Thoracic aorta (tissue), 2 donors: Measurements from ENCODE around the gene IQSEC1. TPM values are rescaled to one million over a fixed set of nuclear protein-coding genes. Genes with fewer than 3 reads are reported as not detected.

Experiments used
- ATAC-seq: fragments of 150-250 bp; one replicate; pipeline ENCODE4 v1.8.0; 2017; ENCODE audit warnings: low read depth; ENCODE audit not compliant: insufficient number of reproducible peaks, low FRiP score
- DNase-seq: peaks from one replicate; pipeline ENCODE4 v3.0.0-alpha.2; 2020; ENCODE audit warnings: low spot score
- H3K27ac ChIP-seq, 2 donors: fragments of 200-600 bp; sonication (generic); 1 replicate in 1 of 2; 2 replicates in 1 of 2; pipeline ENCODE4 v1.5.1; 2016; ENCODE audit warnings: mild to moderate bottlenecking in 2 of 2, moderate library complexity in 2 of 2
- H3K27me3 ChIP-seq: fragments of 200-600 bp; sonication (generic); replicated peaks from 2 replicates; pipeline ENCODE4 v1.6.0; 2016; ENCODE audit warnings: mild to moderate bottlenecking; ENCODE audit not compliant: insufficient read depth
- H3K36me3 ChIP-seq: fragments of 200-600 bp; sonication (generic); one replicate; pipeline ENCODE4 v1.5.1; 2016
- H3K4me1 ChIP-seq, 2 donors: fragments of 200-600 bp; sonication (generic); 1 replicate in 1 of 2; 2 replicates in 1 of 2; pipeline versions ENCODE4 v1.5.1 to v1.6.0; 2016; ENCODE audit warnings: low read depth in 2 of 2, mild to moderate bottlenecking in 1 of 2; ENCODE audit not compliant: control insufficient read depth in 1 of 2
- H3K4me3 ChIP-seq: fragments of 200-600 bp; sonication (generic); 2 replicates; pipeline ENCODE4 v1.5.1; 2016; ENCODE audit warnings: mild to moderate bottlenecking
- H3K9me3 ChIP-seq: fragments of 200-600 bp; sonication (generic); 2 replicates; pipeline ENCODE4 v1.5.1; 2016
- total RNA-seq, 2 donors: library from RNA; depleted of rRNA; stranded (reverse); fragments of >200 nt; gene quantifications; one replicate each; pipeline versions ENCODE4 v1.1.0 to v1.2.3, GENCODE V29; 2016
- TF ChIP-seq, protein P1 (sequence below): fragments of 200-600 bp; sonication (generic); IDR thresholded peaks from one replicate; pipeline ENCODE4 v1.5.1; 2019; ENCODE audit warnings: antibody characterized with exemption

The IQSEC1 gene
- total RNA-seq, 2 donors from 2014 or later: 93.6 to 121 TPM

DNA sequence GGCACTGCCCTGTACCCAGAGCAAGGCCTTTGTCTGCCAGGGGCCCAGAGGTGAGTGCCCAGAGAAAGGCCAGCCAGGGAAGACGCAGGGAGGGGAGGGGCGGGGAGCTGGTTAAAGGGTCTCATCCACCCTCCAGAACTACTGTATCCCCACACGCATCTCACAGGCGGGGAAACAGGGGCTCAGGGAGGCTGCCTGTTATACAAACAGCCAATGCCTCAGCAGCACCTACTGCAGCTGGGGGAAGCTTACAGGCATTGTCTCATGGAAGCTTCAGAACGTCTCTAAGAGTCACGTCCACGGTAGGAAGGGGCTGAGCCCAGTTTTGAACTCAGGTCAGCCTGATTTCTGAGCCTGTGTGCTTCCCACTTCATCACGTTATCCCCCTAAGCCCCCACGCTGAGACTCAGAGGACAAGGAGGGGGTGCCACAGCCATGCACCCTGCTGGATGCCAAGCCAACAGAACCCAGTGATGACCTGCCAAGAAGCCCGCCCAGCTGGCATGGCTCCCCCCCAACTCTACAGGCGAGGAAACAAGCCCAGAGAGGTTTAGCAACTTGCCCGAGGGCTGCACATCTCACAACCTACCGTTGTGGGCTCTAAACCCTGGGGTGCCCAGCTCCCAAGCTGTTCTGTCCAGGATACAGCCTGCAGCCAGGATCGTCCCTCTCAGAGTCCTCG lies 54.5 kb downstream of the IQSEC1 start:
- Histone ChIP-seq H3K4me1 (peaks cover 50 to 75% of the 10 kb centered on the region in 2 donors), H3K4me3 (peak overlapping the region; percentile 70), H3K36me3 (no peaks in the 10 kb centered on the region), H3K27ac (peak overlapping the region; percentile 11 to 46), H3K9me3 (no peaks in the 10 kb centered on the region), H3K27me3 (no peaks in the 10 kb centered on the region)
- DNase-seq (no peak), ATAC-seq (no peak)
- TF ChIP-seq, protein P1, sequence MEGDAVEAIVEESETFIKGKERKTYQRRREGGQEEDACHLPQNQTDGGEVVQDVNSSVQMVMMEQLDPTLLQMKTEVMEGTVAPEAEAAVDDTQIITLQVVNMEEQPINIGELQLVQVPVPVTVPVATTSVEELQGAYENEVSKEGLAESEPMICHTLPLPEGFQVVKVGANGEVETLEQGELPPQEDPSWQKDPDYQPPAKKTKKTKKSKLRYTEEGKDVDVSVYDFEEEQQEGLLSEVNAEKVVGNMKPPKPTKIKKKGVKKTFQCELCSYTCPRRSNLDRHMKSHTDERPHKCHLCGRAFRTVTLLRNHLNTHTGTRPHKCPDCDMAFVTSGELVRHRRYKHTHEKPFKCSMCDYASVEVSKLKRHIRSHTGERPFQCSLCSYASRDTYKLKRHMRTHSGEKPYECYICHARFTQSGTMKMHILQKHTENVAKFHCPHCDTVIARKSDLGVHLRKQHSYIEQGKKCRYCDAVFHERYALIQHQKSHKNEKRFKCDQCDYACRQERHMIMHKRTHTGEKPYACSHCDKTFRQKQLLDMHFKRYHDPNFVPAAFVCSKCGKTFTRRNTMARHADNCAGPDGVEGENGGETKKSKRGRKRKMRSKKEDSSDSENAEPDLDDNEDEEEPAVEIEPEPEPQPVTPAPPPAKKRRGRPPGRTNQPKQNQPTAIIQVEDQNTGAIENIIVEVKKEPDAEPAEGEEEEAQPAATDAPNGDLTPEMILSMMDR: no peak

DNA sequence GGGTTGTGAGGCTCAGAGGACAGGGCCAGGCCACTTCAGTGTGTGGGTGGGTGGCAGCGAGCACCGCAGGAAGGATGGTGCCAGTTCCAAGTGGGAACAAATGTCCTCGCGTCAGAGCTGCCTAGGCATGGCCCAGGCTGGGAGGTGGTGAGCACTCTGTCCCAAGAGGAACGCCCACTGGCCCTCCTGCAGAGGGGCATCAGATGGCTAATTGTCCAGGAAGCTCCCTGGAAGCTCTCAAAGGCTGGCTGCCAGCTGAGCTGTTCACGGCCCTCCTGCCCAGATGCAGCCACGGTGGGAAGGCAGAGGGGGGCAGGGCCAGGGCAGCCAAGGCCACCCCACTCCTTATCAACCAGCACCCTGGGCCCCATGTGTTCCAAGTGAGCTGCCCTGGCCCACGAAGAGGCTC lies 55.2 kb downstream of the IQSEC1 start:
- Histone ChIP-seq H3K27me3 (no peaks in the 10 kb centered on the region), H3K4me1 (peaks cover 50 to 72% of the 10 kb centered on the region in 2 donors), H3K9me3 (no peaks in the 10 kb centered on the region), H3K27ac (peak overlapping the region; percentile 11 to 46), H3K36me3 (no peaks in the 10 kb centered on the region), H3K4me3 (peak overlapping the region; percentile 70)
- TF ChIP-seq, protein P1: no peak
- ATAC-seq (no peak), DNase-seq (no peak)

DNA sequence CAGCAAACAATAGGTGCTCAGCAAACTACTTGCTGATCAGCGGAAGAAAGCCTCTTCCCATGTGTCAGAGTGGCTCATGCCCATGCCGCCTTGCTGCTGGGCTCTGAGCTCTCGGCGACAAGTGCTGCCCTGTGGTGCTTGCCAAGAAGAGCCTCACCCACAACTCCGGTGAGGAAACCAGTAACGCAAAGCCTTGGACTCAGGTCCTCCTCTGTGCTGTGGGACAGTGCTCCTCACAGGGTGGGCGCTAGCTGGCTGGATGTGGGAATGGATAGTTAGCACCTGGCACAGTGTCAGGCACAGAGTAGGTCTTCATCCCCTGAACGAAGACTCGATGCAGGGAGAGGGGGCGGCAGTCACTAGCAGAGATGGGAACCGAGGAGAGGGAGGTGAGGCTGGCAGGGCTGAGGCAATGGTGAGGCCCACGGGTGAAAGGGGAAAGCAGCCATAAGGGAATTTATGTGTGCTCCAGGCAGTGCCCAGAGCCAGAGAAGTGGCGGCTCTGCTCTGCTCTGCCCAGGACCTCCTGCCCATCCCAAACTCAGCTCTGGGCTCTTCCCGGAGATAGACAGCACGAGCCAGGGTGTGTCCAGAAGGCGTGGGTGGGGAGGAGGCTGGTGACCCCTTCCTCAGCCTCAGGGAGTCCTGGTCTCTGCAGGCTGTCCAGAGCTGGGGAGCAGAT lies 55.7 kb downstream of the IQSEC1 start:
- DNase-seq (no peak), ATAC-seq (no peak)
- TF ChIP-seq, protein P1: no peak
- H3K27me3 ChIP-seq: no peaks in the 10 kb centered on the region
- H3K9me3 ChIP-seq: no peaks in the 10 kb centered on the region
- peaks cover 45 to 67% of the 10 kb centered on the region in 2 donors for H3K4me1 ChIP-seq
- no peaks in the 10 kb centered on the region for H3K36me3 ChIP-seq
- H3K4me3 ChIP-seq: no peak overlapping the region
- H3K27ac ChIP-seq: peak overlapping the region; percentile 11 to 46

GRCh38 chr3:13016721-13017255 lies 56.4 kb downstream of the IQSEC1 start:
- no peaks in the 10 kb centered on the region for H3K9me3 ChIP-seq
- no peaks in the 10 kb centered on the region for H3K27me3 ChIP-seq
- H3K4me3 ChIP-seq: peak overlapping the region; percentile 60
- H3K4me1 ChIP-seq: peaks cover 39 to 60% of the 10 kb centered on the region in 2 donors
- ATAC-seq (no peak), DNase-seq (no peak)
- no peaks in the 10 kb centered on the region for H3K36me3 ChIP-seq
- TF ChIP-seq, protein P1: no peak
- H3K27ac ChIP-seq: peak overlapping the region in 1 of 2 donors; percentile 55

DNA sequence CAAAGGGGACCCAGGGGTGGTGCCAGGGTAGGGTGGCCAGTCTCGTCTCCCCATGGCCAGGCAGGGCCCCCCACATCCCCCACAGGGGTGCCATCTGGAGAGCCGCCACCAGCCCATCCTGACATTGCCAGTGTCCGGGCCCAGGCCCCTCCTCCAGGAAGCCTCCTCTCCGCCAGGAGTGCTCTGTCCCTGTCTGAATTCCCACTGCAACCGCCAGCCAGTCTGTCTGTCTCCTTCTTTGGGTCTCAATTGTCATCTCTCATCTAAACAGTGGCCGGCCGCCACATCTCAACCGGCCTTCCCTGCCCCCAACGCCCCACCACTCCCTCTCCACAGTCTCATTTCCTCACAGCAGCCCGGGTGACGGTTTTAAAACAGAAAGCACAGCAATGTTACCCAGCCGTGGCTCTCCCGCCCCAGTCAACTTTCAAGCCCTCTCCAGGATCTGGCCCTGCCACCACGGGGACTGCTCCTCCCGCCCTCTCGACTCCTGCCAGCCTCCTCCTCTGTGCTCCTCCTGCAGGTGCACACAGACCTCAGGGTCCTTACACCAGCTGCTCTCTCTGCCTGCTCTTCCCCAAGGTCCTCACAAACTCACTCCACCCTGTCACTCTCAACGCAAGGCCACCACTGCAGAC lies 57.0 kb downstream of the IQSEC1 start:
- TF ChIP-seq, protein P1: no peak
- Histone ChIP-seq H3K9me3 (no peaks in the 10 kb centered on the region), H3K4me3 (peak overlapping the region; percentile 60), H3K27me3 (no peaks in the 10 kb centered on the region), H3K36me3 (no peaks in the 10 kb centered on the region), H3K4me1 (peaks cover 33 to 54% of the 10 kb centered on the region in 2 donors), H3K27ac (peak overlapping the region; percentile 47 to 55)
- ATAC-seq (no peak), DNase-seq (no peak)
